ENCODE results near the gene MAP1A. TPM values are rescaled to one million over a fixed set of nuclear protein-coding genes. Genes with fewer than 3 reads are reported as not detected.

MAP1A gene
- total RNA-seq, 1 experiment from 2014 or later = 2.5 TPM

DNA sequence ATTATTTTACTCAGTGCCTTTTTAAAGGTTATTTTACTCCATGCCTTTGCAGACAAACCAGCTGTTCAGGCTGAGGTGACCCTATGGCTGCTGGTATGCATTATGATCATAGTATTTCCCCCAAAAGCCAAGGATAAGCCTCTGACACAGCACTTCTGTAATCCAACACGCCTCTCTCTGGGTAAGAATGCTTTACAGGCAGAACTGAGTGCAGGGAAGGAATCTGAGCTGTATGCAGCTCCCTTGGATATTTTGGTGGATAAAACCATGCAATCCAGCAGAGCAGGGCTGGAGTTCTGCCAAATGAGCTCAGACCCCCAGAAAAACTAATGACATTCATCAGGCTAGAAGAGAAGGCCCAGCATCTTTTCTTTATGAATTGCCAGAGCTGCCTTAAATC lies 11.7 kb upstream of the MAP1A start:
- Histone ChIP-seq H2BK5ac (ENCODE audit: insufficient read length, low read length) (no peak overlapping the region), H4K8ac (replicated peaks; ENCODE audit: insufficient read length, low read depth, low read length) (no peak overlapping the region), H3K23me2 (ENCODE audit: insufficient read length, low read depth, low read length, poor library complexity, severe bottlenecking) (peaks cover 6% of the 10 kb centered on the region), H4K91ac (ENCODE audit: insufficient read length, low read depth, low read length) (no peak overlapping the region), H2BK12ac (ENCODE audit: insufficient read length, low read depth, low read length) (no peak overlapping the region), H3T11ph (ENCODE audit: low read length) (no peak overlapping the region), H2BK15ac (ENCODE audit: low read depth, low read length) (no peak overlapping the region), H3K14ac (ENCODE audit: insufficient read depth, low read length) (no peak overlapping the region), H2AK5ac (ENCODE audit: insufficient read length, low read length) (no peak overlapping the region), H2BK20ac (ENCODE audit: low read depth, low read length, poor library complexity, severe bottlenecking) (no peak overlapping the region), H3K79me2 (ENCODE audit: insufficient read depth, low read length) (no peaks in the 10 kb centered on the region), H3K18ac (ENCODE audit: insufficient read length, low read depth, low read length) (no peak overlapping the region), H4K5ac (ENCODE audit: insufficient read length, low read depth, low read length) (no peak overlapping the region), H3K9me3 (ENCODE audit: control insufficient read depth, low read depth, low read length) (no peaks in the 10 kb centered on the region), H3K4me2 (ENCODE audit: insufficient read depth, insufficient read length, low read length) (no peak overlapping the region), H3K27ac (ENCODE audit: insufficient read length, low read depth, low read length) (no peak overlapping the region), H3K56ac (ENCODE audit: insufficient read length, low read depth, low read length) (no peak overlapping the region), H4K20me1 (ENCODE audit: control insufficient read depth, insufficient read depth, insufficient read length) (no peaks in the 10 kb centered on the region), H3K9ac (ENCODE audit: extremely low read depth, insufficient read length, low read length) (no peak overlapping the region), H2BK120ac (ENCODE audit: low read depth, low read length, poor library complexity, severe bottlenecking) (no peak overlapping the region), H3K23ac (ENCODE audit: insufficient read length, low read depth, low read length) (no peak overlapping the region), H3K4me1 (ENCODE audit: insufficient read depth, low read length) (no peaks in the 10 kb centered on the region), H3K4ac (ENCODE audit: low read depth, low read length) (no peak overlapping the region), H3K79me1 (ENCODE audit: insufficient read depth, low read depth, low read length, poor library complexity, severe bottlenecking) (no peaks in the 10 kb centered on the region), H2AFZ (ENCODE audit: low read length) (no peak overlapping the region), H3K27me3 (ENCODE audit: insufficient read depth, low read length) (no peaks in the 10 kb centered on the region)
- H3K9me3 Mint-ChIP-seq = no peaks in the 10 kb centered on the region
- no peak overlapping the region for H3K4me3 Mint-ChIP-seq
- peaks cover 8 to 24% of the 10 kb centered on the region in 2 experiments for H3K4me1 Mint-ChIP-seq
- WGBS (ENCODE audit: extremely low coverage, insufficient read length, low lambda C conversion rate) = no CpG with 5 or more reads among the region's 1 CpG
- no peak for TF ChIP-seq CTCF (conservative IDR thresholded peaks at IDR 0.05)
- DNase-seq = no peak
- peak overlapping the region in 1 of 3 experiments; percentile 27; a peak in 1 of 7 replicates for H3K27ac Mint-ChIP-seq
- H3K36me3 Mint-ChIP-seq (ENCODE audit: insufficient read depth in 1 of 3, low read depth in 3 of 3) = no peaks in the 10 kb centered on the region
- H3K27me3 Mint-ChIP-seq (ENCODE audit: low read depth) = no peaks in the 10 kb centered on the region; the same call in 1 of the 2 replicates
